ENCODE data around the gene RGS3. TPM values are rescaled to one million over a fixed set of nuclear protein-coding genes. Genes with fewer than 3 reads are reported as not detected.

The RGS3 gene
- total RNA-seq, 6 donors from 2014 or later: 60.3 to 93.2 (median 72.6) TPM

DNA sequence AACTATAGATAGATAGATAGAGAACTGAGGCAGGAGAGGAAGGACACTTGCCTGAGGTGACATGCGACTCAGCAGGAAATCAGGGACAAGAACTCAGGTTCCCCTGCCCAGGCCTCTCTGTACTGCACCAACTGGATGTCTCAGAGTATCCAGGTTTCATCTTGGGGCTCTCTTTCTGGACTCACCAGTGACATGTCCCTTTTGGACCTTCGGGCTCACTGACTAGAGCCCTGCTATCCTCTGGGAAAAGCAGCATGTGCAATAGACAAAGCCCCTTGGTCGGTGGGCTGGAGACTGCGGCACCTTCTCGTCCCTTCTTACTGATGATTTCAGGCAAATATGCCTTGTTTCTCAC, 104.5 kb downstream of the RGS3 start:
- ATAC-seq (ENCODE audit: low FRiP score in 2 of 2): no peak
- Histone ChIP-seq H3K4me1 (peaks cover 50 to 88% (median 64%) of the 10 kb centered on the region in 4 donors), H3K36me3 (no peaks in the 10 kb centered on the region), H3K4me3 (no peak overlapping the region), H3K9me3 (no peaks in the 10 kb centered on the region), H3K27me3 (no peaks in the 10 kb centered on the region), H3K27ac (peak overlapping the region in 2 of 4 donors; percentile 58 to 85)
- peak in 1 of 2 donors; percentile 17 for DNase-seq
- WGBS, 2 donors: 90 to 93% methylated on average over 5 of the region's 5 CpGs
- TF ChIP-seq EP300 (IDR thresholded peaks at IDR 0.05) (no peak), POLR2A (IDR thresholded peaks at IDR 0.05) (no peak), POLR2AphosphoS5 (IDR thresholded peaks at IDR 0.05) (no peak)
- TF ChIP-seq, protein P1, sequence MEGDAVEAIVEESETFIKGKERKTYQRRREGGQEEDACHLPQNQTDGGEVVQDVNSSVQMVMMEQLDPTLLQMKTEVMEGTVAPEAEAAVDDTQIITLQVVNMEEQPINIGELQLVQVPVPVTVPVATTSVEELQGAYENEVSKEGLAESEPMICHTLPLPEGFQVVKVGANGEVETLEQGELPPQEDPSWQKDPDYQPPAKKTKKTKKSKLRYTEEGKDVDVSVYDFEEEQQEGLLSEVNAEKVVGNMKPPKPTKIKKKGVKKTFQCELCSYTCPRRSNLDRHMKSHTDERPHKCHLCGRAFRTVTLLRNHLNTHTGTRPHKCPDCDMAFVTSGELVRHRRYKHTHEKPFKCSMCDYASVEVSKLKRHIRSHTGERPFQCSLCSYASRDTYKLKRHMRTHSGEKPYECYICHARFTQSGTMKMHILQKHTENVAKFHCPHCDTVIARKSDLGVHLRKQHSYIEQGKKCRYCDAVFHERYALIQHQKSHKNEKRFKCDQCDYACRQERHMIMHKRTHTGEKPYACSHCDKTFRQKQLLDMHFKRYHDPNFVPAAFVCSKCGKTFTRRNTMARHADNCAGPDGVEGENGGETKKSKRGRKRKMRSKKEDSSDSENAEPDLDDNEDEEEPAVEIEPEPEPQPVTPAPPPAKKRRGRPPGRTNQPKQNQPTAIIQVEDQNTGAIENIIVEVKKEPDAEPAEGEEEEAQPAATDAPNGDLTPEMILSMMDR (IDR thresholded peaks at IDR 0.05): no peak

DNA sequence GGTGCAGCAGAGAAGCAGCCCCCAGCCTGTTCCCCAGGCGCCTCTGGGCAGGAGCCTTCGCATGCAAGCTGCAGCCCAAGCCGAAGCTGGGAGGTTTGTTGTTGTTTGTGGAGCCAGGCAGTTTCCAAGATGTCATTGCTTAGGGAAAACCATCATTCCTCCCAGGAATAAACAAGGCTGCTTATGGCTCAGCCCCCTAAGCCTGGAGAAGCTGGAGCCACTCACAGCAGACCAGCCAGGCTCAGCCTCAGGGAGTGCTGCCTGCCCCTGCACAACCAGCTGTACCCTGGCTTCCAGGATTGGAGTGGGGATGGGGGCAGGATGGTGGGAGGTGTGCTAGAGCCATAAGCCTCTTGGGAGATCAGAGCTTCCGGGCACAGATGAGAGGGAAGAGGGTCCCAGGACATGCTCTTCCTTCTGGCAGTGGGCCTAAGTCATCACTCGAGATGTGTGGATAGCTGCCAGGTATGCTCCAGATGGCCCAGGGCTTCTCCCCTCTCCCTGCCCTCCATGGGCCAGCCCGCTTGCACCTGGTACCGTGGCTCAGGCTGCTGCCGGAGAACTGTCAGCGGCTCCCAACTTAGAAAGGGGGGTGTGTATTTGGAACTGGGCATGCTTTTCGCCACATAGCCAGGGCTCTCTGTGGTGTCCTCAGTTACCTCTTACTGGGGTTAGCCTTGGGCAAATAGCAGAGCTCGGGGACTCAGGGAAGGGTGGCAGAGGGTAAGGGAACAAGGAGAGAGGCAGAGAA, 105.2 kb downstream of the RGS3 start:
- Histone ChIP-seq H3K4me1 (peaks cover 56 to 85% (median 65%) of the 10 kb centered on the region in 4 donors), H3K36me3 (no peaks in the 10 kb centered on the region), H3K9me3 (no peaks in the 10 kb centered on the region), H3K27ac (peak overlapping the region in 2 of 4 donors; percentile 4 to 18), H3K4me3 (no peak overlapping the region), H3K27me3 (no peaks in the 10 kb centered on the region)
- no peak for TF ChIP-seq POLR2A (IDR thresholded peaks at IDR 0.05)
- no peak for TF ChIP-seq POLR2AphosphoS5 (IDR thresholded peaks at IDR 0.05)
- TF ChIP-seq EP300 (IDR thresholded peaks at IDR 0.05): no peak
- TF ChIP-seq, protein P1 (IDR thresholded peaks at IDR 0.05): no peak
- ATAC-seq (ENCODE audit: low FRiP score in 2 of 2) (no peak), DNase-seq (peak in 1 of 2 donors; percentile 20)
- 74 to 80% methylated on average over 2 to 11 of the region's 11 CpGs for WGBS, 2 donors

DNA sequence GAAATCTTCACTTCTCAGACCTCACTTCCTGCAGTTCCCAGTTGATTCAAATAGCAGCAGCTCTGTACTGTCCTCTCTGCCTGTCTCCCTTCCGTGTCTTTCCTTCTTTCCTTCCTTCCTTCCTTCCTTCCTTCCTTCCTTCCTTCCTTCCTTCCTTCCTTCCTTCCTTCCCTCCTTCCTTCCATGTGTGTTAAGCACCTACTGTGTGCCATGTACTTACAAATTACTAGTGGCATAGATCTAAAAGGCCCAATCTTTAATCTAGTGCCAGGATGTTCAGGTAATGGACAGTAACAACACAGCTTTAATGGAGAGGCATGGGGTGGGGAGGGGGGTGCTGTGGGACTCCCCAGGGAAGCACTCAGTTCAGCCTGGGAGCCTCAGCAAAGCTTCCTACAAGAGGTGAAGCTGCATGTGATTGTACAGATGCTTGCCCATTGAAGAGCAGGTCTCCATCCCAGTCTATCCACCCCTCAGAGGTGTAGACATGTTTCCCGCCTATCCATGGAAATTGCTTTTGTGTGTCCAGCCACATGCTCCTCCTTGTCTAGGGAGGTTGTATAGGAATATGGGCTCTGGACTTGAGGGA, 106.0 kb downstream of the RGS3 start:
- Histone ChIP-seq H3K4me1 (peaks cover 57 to 77% (median 64%) of the 10 kb centered on the region in 4 donors), H3K27ac (peak overlapping the region in 2 of 4 donors; percentile 4 to 18), H3K4me3 (no peak overlapping the region), H3K36me3 (no peaks in the 10 kb centered on the region), H3K27me3 (no peaks in the 10 kb centered on the region), H3K9me3 (no peaks in the 10 kb centered on the region)
- no peak for DNase-seq
- 68 to 88% methylated on average over 2 of the region's 2 CpGs for WGBS, 2 donors
- no peak for ATAC-seq (ENCODE audit: low FRiP score in 2 of 2)
- TF ChIP-seq, protein P1 (IDR thresholded peaks at IDR 0.05): no peak
- no peak for TF ChIP-seq POLR2A (IDR thresholded peaks at IDR 0.05)
- TF ChIP-seq EP300 (IDR thresholded peaks at IDR 0.05): no peak
- no peak for TF ChIP-seq POLR2AphosphoS5 (IDR thresholded peaks at IDR 0.05)

DNA sequence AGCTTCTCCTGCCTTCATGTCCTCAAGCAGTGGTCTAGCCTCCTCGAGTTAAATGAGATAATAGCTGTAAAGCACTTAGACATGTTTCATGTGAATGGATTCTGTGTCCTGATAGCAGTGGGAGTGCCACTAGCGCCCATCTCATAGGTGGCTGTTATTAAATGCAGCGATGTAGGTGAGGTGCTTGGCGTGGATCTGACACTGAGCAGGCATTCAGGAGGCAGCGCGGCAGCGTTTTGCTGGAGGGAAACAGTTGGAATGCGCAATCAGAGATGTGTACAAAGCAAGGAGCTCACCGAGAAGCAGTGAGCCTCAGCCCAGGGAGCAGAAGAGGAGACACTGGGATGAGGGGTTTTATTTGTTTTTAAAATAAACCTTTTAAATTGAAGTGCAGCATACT, 106.6 kb downstream of the RGS3 start:
- ATAC-seq (ENCODE audit: low FRiP score in 2 of 2) (no peak), DNase-seq (peak in 1 of 2 donors; percentile 9)
- Histone ChIP-seq H3K4me1 (peaks cover 52 to 71% (median 59%) of the 10 kb centered on the region in 4 donors), H3K27me3 (no peaks in the 10 kb centered on the region), H3K4me3 (no peak overlapping the region), H3K36me3 (no peaks in the 10 kb centered on the region), H3K9me3 (no peaks in the 10 kb centered on the region), H3K27ac (no peak overlapping the region)
- WGBS, 2 donors: 93 to 97% methylated on average over 9 of the region's 9 CpGs
- no peak for TF ChIP-seq POLR2A (IDR thresholded peaks at IDR 0.05)
- TF ChIP-seq EP300 (IDR thresholded peaks at IDR 0.05): no peak
- TF ChIP-seq, protein P1 (IDR thresholded peaks at IDR 0.05): no peak
- TF ChIP-seq POLR2AphosphoS5 (IDR thresholded peaks at IDR 0.05): no peak
